HG03439 (cell line): Measurements from ENCODE around the gene IFT74.
A peak's percentile ranks its signal among the peaks of the same experiment; 100 is the strongest.

Experiments
- ATAC-seq: cut with Tn5 transposase; IDR thresholded peaks from one replicate; pipeline ENCODE4 v1.9.1; 2021; ENCODE audit warnings: mild to moderate bottlenecking, moderate library complexity; ENCODE audit not compliant: unreplicated experiment

The IFT74 gene

GRCh38 chr9:26955921-26956859 lies at the start of gene IFT74:
IFT74 (plus strand) TSS chr9:26956412; CDS start chr9:26961968, 5,556 bp downstream.
- ATAC-seq = peak; percentile 98

- no peak for ATAC-seq
These were observed 43.0 kb upstream of the IFT74 start for GRCh38 chr9:26913138-26913668.

GRCh38 chr9:26919698-26920097 lies 36.5 kb upstream of the IFT74 start:
- ATAC-seq = no peak

- no peak for ATAC-seq
These were observed 30.6 kb upstream of the IFT74 start for GRCh38 chr9:26925609-26926008.

- no peak for ATAC-seq
These were observed 27.2 kb upstream of the IFT74 start for GRCh38 chr9:26928902-26929495.

GRCh38 chr9:26935847-26936246 lies 20.4 kb upstream of the IFT74 start:
- ATAC-seq = no peak

- ATAC-seq = no peak
These were observed 18.3 kb upstream of the IFT74 start for GRCh38 chr9:26937816-26938371.

- no peak for ATAC-seq
These were observed 16.1 kb upstream of the IFT74 start for GRCh38 chr9:26939955-26940711.

GRCh38 chr9:26940779-26941178 lies 15.4 kb upstream of the IFT74 start:
- no peak for ATAC-seq

- no peak for ATAC-seq
These were observed 10.6 kb upstream of the IFT74 start for GRCh38 chr9:26945591-26945990.

GRCh38 chr9:26946753-26947727 lies 9.2 kb upstream of the IFT74 start, which contains the start of gene PLAA:
PLAA (minus strand) TSS chr9:26947242; CDS start chr9:26947045, 197 bp downstream.
- ATAC-seq = peak; percentile 98

GRCh38 chr9:26947736-26948135 lies 8.5 kb upstream of the IFT74 start:
- ATAC-seq = no peak

- ATAC-seq = no peak
These were observed 6.6 kb upstream of the IFT74 start for GRCh38 chr9:26949637-26950069.

GRCh38 chr9:26950521-26950920 lies 5.7 kb upstream of the IFT74 start:
- no peak for ATAC-seq

GRCh38 chr9:26951794-26952193 lies 4.4 kb upstream of the IFT74 start:
- ATAC-seq = no peak

- no peak for ATAC-seq
These were observed 2.1 kb upstream of the IFT74 start for GRCh38 chr9:26954050-26954508.

GRCh38 chr9:26955222-26955903 lies 849 bp upstream of the IFT74 start:
- no peak for ATAC-seq

GRCh38 chr9:26956860-26957233 lies 635 bp downstream of the IFT74 start:
- ATAC-seq = no peak

GRCh38 chr9:26971721-26972120 lies 15.5 kb downstream of the IFT74 start:
- ATAC-seq = no peak
